ENCODE data around the gene MICAL2.

The MICAL2 gene

GRCh38 chr11:12116425-12117032 is 6.1 kb downstream of the MICAL2 start:
- DNase-seq (ENCODE audit: low read depth, low spot score), result no peak

- DNase-seq (ENCODE audit: low read depth, low spot score), result no peak
Observed at GRCh38 chr11:12117200-12117599, 6.8 kb downstream of the MICAL2 start.

- no peak for DNase-seq (ENCODE audit: low read depth, low spot score)
Observed at GRCh38 chr11:12117611-12118010, 7.2 kb downstream of the MICAL2 start.

GRCh38 chr11:12118949-12119348 is 8.6 kb downstream of the MICAL2 start:
- DNase-seq (ENCODE audit: low read depth, low spot score), result no peak

- no peak for DNase-seq (ENCODE audit: low read depth, low spot score)
Observed at GRCh38 chr11:12119502-12119901, 9.1 kb downstream of the MICAL2 start.

GRCh38 chr11:12120031-12121008 is 9.9 kb downstream of the MICAL2 start:
- no peak for DNase-seq (ENCODE audit: low read depth, low spot score)

GRCh38 chr11:12121011-12121410 is 10.6 kb downstream of the MICAL2 start:
- DNase-seq (ENCODE audit: low read depth, low spot score), result no peak

- DNase-seq (ENCODE audit: low read depth, low spot score), result no peak
Observed at GRCh38 chr11:12121517-12121916, 11.1 kb downstream of the MICAL2 start.

GRCh38 chr11:12122083-12122482 is 11.7 kb downstream of the MICAL2 start:
- DNase-seq (ENCODE audit: low read depth, low spot score), result no peak

- DNase-seq (ENCODE audit: low read depth, low spot score), result no peak
Observed at GRCh38 chr11:12123273-12123672, 12.9 kb downstream of the MICAL2 start.

GRCh38 chr11:12123799-12124198 is 13.4 kb downstream of the MICAL2 start:
- no peak for DNase-seq (ENCODE audit: low read depth, low spot score)

GRCh38 chr11:12124306-12124705 is 13.9 kb downstream of the MICAL2 start:
- DNase-seq (ENCODE audit: low read depth, low spot score), result no peak

- DNase-seq (ENCODE audit: low read depth, low spot score), result no peak
Observed at GRCh38 chr11:12125609-12126149, 15.3 kb downstream of the MICAL2 start.

- no peak for DNase-seq (ENCODE audit: low read depth, low spot score)
Observed at GRCh38 chr11:12126344-12127019, 16.1 kb downstream of the MICAL2 start.

GRCh38 chr11:12127206-12127898 is 17.0 kb downstream of the MICAL2 start:
- no peak for DNase-seq (ENCODE audit: low read depth, low spot score)

- DNase-seq (ENCODE audit: low read depth, low spot score), result no peak
Observed at GRCh38 chr11:12128301-12128751, 17.9 kb downstream of the MICAL2 start.

GRCh38 chr11:12129227-12129626 is 18.8 kb downstream of the MICAL2 start:
- no peak for DNase-seq (ENCODE audit: low read depth, low spot score)

GRCh38 chr11:12130180-12130980 is 20.0 kb downstream of the MICAL2 start:
- no peak for DNase-seq (ENCODE audit: low read depth, low spot score)

- no peak for DNase-seq (ENCODE audit: low read depth, low spot score)
Observed at GRCh38 chr11:12131943-12132789, 21.8 kb downstream of the MICAL2 start.

- DNase-seq (ENCODE audit: low read depth, low spot score), result no peak
Observed at GRCh38 chr11:12132790-12133145, 22.4 kb downstream of the MICAL2 start.
